ENCODE results near the gene MACROH2A2.

DNA sequence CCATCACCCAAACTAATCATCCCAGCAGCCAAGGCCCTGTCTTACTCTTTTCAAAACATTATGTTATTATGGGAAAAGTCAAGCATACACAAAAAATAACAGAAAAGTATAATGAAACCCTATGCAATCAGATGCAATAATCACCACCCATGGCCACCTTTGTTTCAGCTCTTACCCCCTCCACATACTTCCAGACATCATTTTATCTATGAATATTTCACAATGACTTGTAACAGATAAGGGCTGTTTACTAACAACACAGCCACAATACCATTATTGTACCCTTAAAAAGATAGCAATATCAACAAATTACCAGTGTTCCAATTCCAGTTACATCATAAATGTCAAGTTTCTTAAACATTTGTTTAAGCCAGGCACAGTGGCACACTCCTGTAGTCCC, 44.8 kb downstream of the MACROH2A2 start:
- TF ChIP-seq CBFB (IDR thresholded peaks at IDR 0.05; ENCODE audit: low read depth) (no peak), NR2C2 (IDR thresholded peaks at IDR 0.05; ENCODE audit: borderline replicate concordance, control insufficient read depth, insufficient read length, low read depth) (no peak), HCFC1 (IDR thresholded peaks at IDR 0.05; ENCODE audit: low read length) (no peak), EZH2 (IDR thresholded peaks at IDR 0.05; ENCODE audit: borderline replicate concordance, control insufficient read depth, low read depth, low read length) (no peak), EED (IDR thresholded peaks at IDR 0.05; ENCODE audit: low read depth) (no peak), SREBF2 (IDR thresholded peaks at IDR 0.05; ENCODE audit: low read length) (no peak), POU2F2 (IDR thresholded peaks at IDR 0.05; ENCODE audit: borderline replicate concordance, low read depth, low read length) (no peak), BHLHE40 (IDR thresholded peaks at IDR 0.05; ENCODE audit: borderline replicate concordance in 1 of 2, low read depth in 2 of 2, low read length in 1 of 2) (no peak), CTCF (IDR thresholded peaks at IDR 0.05 in 2 of 3, conservative IDR thresholded peaks at IDR 0.05 in 1 of 3; ENCODE audit: control insufficient read depth in 2 of 3, extremely low read depth in 1 of 3, insufficient read depth in 1 of 3, low read depth in 3 of 3, low read length in 3 of 3) (no peak), YY1 (IDR thresholded peaks at IDR 0.05; ENCODE audit: low read depth, low read length) (no peak), POLR2AphosphoS5 (IDR thresholded peaks at IDR 0.05; ENCODE audit: low read length) (no peak), CHD2 (IDR thresholded peaks at IDR 0.05; ENCODE audit: borderline replicate concordance, low read depth, low read length) (no peak)
- TF ChIP-seq, protein P1, sequence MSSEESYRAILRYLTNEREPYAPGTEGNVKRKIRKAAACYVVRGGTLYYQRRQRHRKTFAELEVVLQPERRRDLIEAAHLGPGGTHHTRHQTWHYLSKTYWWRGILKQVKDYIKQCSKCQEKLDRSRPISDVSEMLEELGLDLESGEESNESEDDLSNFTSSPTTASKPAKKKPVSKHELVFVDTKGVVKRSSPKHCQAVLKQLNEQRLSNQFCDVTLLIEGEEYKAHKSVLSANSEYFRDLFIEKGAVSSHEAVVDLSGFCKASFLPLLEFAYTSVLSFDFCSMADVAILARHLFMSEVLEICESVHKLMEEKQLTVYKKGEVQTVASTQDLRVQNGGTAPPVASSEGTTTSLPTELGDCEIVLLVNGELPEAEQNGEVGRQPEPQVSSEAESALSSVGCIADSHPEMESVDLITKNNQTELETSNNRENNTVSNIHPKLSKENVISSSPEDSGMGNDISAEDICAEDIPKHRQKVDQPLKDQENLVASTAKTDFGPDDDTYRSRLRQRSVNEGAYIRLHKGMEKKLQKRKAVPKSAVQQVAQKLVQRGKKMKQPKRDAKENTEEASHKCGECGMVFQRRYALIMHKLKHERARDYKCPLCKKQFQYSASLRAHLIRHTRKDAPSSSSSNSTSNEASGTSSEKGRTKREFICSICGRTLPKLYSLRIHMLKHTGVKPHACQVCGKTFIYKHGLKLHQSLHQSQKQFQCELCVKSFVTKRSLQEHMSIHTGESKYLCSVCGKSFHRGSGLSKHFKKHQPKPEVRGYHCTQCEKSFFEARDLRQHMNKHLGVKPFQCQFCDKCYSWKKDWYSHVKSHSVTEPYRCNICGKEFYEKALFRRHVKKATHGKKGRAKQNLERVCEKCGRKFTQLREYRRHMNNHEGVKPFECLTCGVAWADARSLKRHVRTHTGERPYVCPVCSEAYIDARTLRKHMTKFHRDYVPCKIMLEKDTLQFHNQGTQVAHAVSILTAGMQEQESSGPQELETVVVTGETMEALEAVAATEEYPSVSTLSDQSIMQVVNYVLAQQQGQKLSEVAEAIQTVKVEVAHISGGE (CRISPR knock-in tag; IDR thresholded peaks at IDR 0.05) = no peak

All from GM12878 (cell line).